Endothelial cell of umbilical vein (primary cell): ENCODE data around the gene CDH11.

Experiments
- EZH2 ChIP-seq: IDR thresholded peaks from 2 replicates; pipeline ENCODE4 v1.6.1; 2012; ENCODE audit warnings: borderline replicate concordance, low read depth, mild to moderate bottlenecking, moderate library complexity, low read length, inconsistent platforms; ENCODE audit not compliant: severe bottlenecking
- FOS ChIP-seq: IDR thresholded peaks from 2 replicates; pipeline ENCODE4 v1.6.1; 2011; ENCODE audit warnings: mild to moderate bottlenecking, low read length, moderate library complexity, borderline replicate concordance; ENCODE audit not compliant: insufficient read depth
- JUN ChIP-seq: IDR thresholded peaks from 2 replicates; pipeline ENCODE4 v1.6.1; 2011; ENCODE audit warnings: borderline replicate concordance, low read depth; ENCODE audit not compliant: insufficient read length, insufficient read depth
- MAX ChIP-seq: IDR thresholded peaks from 2 replicates; pipeline ENCODE4 v1.6.1; 2011; ENCODE audit not compliant: insufficient read depth, insufficient read length
- MYC ChIP-seq: IDR thresholded peaks from one replicate; pipeline ENCODE4 v1.6.1; 2011; ENCODE audit warnings: mild to moderate bottlenecking, low read depth, low read length
- POLR2A ChIP-seq: IDR thresholded peaks from 2 replicates; pipeline ENCODE4 v1.6.1; 2012; ENCODE audit warnings: low read depth, mild to moderate bottlenecking, control low read depth, low read length
- TF ChIP-seq, protein P1 (sequence below), 2 donors: IDR thresholded peaks; 1 replicate in 1 of 2; 2 replicates in 1 of 2; pipeline ENCODE4 v1.5.1; 2011; ENCODE audit warnings: low read length in 2 of 2, mild to moderate bottlenecking in 2 of 2, moderate library complexity in 2 of 2, control low read depth in 1 of 2, inconsistent platforms in 1 of 2, low read depth in 1 of 2; ENCODE audit not compliant: insufficient read depth in 1 of 2; ENCODE audit errors: extremely low read depth in 1 of 2

GRCh38 chr16:65116818-65117430 is 4.9 kb downstream of the CDH11 start:
- TF ChIP-seq, protein P1, sequence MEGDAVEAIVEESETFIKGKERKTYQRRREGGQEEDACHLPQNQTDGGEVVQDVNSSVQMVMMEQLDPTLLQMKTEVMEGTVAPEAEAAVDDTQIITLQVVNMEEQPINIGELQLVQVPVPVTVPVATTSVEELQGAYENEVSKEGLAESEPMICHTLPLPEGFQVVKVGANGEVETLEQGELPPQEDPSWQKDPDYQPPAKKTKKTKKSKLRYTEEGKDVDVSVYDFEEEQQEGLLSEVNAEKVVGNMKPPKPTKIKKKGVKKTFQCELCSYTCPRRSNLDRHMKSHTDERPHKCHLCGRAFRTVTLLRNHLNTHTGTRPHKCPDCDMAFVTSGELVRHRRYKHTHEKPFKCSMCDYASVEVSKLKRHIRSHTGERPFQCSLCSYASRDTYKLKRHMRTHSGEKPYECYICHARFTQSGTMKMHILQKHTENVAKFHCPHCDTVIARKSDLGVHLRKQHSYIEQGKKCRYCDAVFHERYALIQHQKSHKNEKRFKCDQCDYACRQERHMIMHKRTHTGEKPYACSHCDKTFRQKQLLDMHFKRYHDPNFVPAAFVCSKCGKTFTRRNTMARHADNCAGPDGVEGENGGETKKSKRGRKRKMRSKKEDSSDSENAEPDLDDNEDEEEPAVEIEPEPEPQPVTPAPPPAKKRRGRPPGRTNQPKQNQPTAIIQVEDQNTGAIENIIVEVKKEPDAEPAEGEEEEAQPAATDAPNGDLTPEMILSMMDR (IDR thresholded peaks at IDR 0.05; ENCODE audit: extremely low read depth in 1 of 2, insufficient read depth in 1 of 2, low read depth in 1 of 2, low read length in 2 of 2): no peak
- TF ChIP-seq JUN: no peak
- TF ChIP-seq MAX: no peak
- TF ChIP-seq POLR2A: no peak
- no peak for TF ChIP-seq MYC
- TF ChIP-seq EZH2: no peak
- no peak for TF ChIP-seq FOS
